IPS DF 4.7 (cell line): ENCODE measurements around the gene CHDH.

Experiments
- DNase-seq: peaks from one replicate; pipeline ENCODE4 v3.0.0-alpha.2; 2013; ENCODE audit warnings: low spot score; ENCODE audit errors: extremely low read depth

The CHDH gene

DNA sequence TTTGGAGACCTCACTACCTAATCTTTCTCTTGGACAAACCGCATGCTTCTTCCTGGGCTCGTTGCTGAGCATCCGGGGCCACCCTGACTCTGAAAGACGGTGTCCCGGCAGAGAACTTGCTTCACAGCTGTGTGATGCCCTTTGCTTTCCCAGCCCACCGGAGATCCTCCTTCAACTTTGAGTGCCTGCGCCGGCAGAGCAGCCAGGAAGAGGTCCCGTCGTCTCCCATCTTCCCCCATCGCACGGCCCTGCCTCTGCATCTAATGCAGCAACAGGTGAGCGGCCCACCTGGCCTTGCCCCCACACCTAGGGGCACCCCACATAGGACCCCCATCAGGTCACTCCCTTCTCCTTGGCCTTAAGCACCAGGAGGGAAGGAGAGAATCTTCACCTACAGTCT lies 37.7 kb downstream of the CHDH start:
- no peak for DNase-seq

DNA sequence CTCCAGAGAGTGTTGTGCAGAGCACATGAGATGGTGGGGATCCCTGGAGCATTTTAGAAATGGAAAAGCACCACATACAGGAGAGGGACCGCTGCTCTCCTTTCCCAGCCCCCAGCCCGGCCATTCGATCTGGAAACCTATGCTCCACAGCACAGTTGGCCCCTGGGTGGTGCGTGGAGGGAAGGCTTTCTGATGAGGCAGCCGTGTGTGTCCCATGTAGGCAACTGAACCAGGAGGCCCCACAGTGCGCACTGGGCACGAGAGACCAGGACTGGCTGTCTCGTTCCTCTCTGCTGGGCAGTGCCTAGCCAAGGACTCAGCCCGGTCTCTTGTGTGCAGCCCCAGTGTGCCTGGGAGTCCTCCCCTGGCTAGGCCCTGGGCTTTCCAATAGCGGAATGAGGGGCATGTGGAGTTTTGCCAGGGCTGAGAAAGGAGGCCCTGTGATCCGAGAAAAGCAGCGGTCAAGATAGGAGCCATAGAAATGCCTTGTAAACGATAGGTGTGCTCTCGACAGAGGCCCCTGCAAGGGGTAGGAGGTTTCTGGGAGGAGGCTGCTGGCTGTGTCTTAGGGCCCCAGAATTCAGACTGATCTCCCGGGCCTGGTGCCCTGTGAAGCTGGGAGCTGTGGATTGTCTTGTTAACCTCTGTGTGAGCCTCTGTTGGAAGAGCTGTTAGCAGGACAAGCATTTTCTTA lies 39.0 kb downstream of the CHDH start:
- no peak for DNase-seq

DNA sequence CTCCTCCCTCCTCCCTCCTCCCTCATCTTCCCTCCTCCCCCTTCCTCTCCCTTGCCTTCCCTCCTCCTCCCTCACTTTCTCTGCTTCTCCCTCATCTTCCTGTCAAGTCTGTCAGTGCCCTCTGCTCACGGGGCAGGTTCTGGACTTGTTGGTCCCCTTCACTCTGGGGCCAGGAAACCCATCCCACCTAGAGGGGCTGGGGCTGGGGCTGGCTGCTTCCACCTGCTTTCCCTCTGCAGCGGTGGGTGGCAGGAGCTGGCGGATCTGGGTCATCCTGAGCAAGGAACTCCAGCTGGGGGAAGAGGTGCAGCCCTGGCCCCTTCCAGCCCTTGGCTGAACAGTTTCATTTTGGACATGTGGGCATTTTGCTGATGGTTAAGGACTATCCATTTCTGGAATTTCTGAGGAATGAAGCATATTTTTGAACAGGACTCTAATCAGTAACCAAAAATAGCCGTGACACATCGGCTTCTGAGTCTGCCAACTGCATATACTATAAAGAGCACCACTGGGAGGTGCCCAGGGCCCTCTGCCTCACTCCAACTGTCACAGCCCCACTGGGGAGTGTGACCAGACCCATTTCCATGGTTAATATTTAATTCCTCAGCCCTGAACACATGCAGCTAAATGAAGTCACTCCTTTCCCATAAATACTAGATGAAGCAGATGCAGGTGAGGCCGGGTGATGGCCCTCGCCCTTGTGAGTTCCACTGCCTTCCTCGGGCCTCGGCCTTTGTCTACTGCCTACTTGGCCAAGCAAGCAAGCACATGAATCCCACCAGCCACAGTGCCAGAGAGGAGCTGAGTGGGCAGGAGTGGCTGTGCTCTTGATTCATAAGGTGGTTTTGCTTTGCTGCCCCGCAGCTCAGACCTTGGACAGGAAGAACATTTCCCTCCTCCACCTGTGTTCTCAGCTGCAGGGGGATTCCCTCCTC lies 39.8 kb downstream of the CHDH start:
- no peak for DNase-seq

DNA sequence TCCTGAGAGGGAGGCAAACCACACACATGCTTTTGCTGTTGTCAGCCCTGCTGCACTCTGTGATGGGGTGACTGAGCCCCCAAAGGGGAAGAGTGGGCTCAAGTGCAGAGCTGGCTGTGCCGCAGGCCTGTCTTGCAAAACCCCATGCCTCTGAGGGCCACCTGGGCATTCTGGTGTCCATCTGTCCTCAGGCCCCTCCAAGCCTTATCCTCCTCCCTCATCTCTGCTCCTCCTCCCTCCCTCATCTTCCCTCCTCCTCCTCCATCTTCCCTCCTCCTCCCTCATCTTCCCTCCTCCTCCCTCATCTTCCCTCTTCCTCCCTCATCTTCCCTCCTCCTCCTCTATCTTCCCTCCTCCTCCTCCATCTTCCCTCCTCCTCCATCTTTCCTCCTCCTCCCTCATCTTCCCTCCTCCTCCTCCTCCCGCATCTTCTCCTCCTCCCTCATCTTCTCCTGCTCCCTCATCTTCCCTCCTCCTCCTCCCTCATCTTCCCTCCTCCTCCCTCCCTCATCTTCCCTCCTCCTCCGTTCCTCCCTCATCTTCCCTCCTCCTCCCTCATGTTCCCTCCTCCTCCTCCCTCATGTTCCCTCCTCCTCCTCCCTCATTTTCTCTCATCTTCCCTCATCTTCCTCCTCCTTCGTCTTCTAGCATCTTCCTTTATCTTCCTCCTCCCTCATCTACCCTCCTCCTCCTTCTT lies 40.6 kb downstream of the CHDH start:
- DNase-seq: no peak

DNA sequence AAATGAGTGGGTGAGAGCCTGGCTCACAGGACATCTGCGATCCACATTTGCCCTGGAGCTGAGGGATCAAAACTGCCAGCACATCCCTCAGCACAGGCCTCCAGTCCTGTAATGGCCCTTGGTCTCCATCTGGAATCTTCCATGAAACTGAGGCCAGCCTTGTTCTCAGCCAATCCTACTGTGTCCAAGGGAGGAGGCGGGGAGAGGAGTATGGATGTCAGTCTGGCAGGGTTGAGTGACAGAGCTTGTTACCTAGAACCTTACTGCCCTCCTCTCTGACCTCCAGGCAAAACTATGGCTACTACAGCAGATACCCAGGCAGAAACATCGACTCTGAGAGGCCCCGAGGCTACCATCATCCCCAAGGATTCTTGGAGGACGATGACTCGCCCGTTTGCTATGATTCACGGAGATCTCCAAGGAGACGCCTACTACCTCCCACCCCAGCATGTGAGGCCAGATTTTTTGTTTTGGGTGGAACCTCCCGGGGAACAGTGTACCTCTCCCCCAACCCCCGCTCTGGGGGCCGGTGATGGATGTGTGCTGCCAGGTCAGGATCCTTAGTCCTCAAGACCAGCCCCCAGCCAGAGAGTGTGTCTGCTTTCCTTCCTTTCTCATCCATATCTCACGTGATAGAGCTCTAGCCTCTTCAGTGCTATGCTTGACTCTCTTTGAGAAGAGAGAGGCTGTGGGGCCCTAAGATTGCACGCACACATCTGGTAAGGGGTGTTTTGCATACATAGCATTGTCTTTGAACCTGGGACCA lies 41.3 kb downstream of the CHDH start:
- no peak for DNase-seq

DNA sequence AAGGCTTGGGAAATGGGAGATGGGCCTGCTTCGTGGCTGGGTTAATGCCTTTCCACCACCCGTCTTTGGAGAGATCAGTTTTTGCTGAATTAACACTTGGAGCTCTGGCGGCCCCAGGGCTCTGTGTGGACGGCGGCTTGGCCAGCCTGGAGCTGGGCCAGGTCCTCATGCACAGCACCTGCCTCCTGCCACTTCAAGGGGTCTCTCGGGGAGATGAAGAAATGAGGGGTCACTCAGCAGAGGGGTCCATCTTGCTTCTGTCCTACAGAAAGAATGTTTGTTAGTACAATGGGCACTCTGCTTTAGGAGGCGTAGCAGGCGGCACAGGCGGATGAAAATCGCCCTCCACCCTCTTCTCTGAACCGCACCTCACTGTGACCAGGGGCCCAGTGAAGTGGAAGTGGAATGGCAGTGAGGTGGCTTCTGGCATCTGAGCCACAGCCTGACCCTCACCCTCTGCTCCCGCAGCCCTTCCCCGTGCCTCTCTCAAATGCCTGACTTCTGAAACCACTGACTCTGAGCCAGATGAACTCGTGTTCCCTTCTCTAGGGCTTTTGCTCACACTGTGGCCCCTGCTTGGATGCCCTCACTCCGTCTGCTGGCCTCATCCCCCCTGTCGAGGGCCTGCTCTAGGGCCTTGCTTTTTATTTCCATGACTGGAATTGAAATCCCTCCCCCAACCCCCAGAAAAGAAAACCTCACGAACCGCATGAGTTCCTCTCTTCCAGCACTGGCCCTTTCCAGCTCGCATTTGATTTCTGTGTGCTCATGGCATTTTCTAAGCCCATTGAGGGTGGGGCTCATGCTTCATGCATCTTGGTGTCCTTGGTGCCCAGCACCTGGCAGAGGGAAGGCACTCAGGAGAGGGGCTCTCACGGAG lies 42.2 kb downstream of the CHDH start:
- no peak for DNase-seq

DNA sequence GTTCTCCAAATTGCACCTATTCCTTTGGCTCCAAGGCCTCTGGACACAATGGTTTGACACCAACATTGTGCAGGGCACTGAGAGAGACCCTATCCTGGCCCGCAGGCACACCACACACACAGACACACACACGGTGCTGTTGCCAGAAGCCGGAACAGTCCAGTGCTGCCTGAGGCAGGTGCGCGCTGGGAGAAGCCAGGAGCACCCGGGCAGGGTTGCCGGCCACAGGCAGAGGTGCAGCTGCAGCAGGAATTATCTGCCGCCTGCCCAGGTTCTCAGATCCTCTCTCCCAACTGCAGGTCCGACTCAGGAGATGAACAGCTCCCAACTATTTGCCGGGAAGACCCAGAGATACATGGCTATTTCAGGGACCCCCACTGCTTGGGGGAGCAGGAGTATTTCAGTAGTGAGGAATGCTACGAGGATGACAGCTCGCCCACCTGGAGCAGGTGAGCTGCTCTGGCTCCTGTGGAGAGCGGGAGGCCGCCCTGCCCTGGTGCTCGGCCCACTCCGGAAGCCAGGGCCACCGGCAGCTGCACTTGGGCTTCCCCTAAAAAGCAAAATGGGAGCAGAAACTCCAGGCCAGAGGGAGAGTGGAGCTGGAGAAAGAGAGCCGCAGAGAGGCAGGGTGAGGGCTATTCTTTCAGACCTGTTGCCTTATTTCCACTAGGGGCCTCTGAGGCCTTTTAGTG lies 42.9 kb downstream of the CHDH start:
- DNase-seq: no peak

DNA sequence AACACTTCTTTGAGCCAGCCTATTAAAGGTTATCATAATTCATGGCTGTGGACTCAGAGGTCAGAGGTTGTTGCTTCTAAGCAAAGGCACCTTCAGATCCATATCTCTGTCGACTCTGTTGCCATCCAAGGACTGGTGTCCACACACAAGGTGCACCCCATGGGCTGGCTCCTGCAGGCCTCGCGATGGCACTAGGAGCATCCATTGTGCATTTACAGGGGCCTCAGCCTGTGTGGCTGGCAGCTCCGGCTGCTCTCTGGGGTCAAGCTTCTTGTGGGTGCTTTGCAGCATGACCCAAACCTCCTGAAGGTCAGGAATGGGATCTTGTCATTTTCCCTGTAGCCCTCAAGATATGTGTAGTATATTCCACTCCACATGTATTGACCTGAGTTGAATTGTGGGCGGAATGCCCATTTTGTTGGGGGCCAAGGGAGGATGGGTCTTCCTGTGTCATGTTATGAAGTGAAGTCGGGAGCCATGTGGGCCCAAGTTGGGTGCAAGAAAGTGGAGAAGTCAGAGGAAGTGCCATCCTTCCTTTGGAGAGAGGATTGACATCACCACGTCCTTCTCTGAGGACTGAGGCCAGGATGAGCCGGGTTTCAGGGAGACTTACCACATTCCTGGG lies 43.9 kb downstream of the CHDH start:
- DNase-seq: no peak

DNA sequence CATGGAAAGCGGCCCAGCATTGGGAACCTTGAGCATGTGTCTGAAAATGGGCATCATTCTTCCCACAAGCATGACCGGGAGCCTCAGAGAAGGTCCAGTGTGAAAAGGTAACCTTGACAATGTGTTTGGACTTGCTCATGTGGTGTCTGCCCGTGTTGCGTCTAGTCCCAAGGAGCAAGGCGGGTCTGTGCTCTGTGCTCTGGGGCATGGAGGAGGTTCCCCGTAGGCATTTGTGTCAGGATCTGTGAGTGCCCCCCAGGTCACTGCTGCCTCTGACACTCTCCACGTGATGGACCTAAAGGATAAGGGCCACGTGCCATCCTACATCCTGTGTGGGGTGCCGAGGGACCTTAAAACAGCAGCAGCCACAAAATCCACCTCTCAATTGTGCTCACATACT lies 44.9 kb downstream of the CHDH start:
- DNase-seq: no peak

DNA sequence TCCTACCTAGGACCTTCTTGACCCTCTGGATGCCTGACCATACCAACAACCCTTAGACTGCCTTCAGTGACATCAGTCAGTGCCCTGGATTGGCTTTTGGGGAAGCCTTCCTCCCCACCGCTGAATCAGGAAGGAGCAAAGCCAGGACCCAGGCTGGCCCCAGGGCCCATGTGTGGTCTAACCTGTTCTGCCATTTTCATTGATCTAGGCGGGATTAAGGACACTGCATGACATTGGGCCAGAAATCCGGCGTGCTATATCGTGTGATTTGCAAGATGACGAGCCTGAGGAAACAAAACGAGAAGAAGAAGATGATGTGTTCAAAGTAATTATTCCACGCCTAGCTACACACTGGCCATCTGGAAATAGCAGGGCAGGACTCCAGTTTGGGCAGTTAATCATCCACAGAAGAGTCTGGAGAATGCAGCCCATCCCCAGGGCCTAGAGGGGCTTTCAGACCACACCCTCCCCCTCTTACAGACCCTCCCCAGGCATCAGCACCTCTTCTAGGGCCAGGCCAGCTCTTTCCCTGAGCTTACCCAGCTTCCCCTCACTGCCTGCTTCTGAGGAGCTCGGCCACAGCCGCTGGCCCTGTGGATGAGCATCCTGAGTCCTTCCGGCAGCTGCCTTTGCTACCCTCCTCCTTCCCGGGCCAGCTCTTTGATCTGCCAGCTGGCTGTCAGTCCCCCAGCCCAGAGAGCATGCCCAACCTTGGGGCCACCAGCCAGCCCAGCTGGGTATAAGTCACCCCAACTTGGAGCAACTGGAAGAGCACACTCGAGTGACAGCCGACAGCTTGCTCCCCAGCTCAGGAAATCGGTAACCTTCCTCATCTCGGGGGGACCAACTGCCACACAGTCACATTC lies 45.9 kb downstream of the CHDH start:
- no peak for DNase-seq

DNA sequence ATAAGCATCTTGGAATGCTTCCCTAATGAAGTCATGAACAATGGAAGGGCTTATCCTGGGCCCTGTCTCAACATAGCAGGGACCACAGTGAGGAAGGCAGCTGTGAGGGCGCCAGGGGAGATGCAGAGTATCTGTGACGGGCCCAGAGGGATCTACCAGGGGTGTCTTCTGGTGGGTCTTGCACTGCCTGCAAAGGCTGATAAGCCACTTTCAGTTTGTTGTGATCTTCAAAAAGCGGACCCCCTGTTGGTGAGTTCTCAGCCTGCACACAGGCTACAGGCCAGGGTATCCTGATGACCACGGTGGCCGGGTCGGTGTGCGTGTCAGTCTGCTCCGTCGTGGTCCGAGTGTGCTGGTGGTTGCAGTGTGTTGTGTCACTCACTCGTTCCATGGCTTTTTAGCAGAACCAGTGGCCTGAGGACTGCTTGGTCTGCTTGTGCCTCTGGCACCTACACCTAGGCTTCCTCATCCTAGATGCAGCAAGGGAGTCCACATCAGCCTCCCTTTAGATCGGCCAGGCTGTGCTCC lies 46.8 kb downstream of the CHDH start:
- no peak for DNase-seq

DNA sequence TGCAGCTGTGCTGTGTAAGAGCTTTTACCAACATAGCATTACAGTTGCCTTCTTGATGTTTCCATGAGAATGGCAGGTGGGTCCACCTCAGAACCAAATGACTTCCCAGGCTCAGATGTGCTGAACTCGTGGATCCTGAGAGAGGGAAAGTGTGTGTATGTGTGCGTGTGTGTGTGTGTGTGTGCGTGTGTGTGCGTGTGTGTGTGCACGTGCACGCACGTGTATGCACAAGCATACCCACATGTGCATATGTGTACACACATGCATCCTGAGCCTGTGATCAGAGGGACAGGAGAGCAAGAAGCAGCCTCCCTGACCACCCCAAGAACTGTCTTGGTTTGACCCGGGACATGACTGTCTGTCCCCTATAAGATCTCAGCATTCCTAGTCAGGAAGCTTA lies 48.1 kb downstream of the CHDH start:
- no peak for DNase-seq

DNA sequence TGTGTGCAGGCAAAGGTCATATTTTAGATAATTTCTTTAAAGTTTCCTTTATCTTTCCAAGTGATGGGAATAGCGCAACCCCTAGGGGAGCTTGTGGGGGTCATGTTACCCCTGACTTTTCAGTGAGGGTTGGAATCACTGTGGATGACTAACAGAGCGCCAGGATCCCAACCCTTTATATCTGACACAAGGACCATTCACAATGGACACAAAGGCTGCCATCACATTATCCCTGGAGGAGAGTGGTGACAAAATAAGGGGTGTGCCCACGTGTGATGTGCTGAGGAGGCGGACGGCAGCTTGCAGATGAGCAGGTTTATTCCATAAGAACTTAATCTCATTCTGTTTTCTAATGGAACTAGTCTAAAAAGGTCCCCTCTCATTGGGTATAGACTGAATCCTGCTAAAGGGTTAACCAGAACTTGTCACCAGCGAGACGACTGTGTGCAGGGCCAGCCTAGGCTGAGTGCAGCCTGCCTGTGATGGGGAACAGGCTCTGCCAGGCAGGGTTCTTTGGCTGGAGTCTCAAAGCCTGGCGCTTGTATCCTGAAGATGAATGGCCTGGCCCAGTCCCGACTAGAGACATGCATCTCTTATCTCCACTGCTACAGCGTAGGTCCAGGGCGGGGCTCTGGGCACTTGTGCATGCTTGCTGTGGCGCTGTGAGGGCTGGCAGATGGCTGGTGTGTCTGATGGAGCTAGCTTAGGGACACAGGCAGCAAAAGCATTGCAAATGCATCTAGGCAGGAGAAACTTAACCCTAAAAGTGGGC lies 50.2 kb downstream of the CHDH start:
- no peak for DNase-seq

DNA sequence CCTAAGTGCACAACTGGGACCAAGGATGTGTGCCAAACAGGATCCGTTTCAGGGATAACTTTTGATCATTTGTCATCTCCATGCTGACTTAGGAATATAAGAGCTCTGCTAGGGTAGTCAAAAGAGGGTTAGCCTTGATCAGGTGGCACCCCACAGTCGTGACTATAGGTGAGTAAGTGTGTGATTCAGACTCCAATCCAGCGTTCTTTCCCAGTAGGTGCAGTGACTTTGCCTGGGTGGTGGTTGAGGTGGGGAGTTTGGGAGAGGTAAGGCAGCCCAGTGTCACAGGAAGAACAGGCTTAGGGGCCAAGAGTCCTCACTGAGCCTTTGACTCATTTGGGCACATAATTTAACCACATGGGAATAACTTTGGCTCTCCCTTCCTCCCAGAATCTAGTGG lies 51.0 kb downstream of the CHDH start:
- DNase-seq: no peak

DNA sequence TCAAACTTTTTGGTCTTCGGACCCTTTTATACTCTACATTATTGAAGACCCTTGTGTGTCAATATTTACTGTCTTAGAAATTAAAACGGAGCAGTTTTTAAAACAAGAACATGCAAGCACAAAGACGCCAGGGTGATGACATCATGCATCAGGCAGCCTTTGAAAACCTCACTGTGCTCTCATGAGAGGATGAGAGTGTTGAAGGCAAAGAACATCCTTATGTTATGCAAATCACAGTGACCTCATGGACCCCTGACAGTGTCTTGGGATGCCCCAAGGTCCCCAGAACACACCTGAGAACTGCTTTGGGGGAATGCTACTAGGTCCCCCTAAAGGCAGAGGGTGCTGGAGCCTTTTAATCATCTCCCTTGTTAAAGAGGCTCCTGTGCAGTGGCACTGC lies 51.6 kb downstream of the CHDH start:
- no peak for DNase-seq

DNA sequence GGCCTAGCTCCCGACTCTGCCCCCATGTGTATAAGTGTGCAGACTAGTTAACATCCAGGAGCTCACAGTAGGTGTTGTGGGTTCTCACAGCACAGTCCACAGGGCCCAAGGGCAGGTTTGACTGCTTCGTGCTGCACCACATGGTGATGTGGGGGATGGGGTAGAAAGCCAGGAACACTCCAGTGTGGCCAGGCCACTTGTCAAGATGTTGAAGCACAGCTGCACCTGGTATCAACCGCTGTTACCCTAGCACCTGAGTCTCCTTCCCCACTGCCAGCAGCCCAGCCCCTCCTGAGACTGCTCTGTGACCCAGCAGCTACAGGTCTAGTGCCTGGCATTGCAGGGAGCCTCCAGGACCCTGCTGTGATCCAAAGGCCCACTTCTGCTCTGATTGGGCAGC lies 53.4 kb downstream of the CHDH start:
- DNase-seq: no peak

DNA sequence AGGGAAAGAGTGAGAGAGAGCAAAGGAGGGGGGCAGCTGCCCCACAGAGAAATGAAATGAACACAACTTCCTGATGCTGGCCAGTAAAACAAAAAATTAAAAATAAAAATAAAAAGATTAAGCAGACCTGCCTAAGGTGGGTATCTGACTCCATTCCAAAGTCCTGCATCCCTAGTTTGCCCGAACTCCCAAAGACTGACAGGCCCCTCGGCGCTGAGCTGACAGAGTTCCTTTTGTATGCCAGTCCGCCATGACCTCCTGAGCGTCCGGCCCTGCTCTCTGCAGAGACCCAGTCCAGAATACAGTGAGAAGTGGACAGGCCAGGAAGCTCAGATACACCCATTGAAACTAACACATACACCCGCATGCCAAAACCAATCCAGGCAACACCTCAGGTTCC lies 54.9 kb downstream of the CHDH start:
- no peak for DNase-seq
